Measurements from ENCODE around the gene ZNF837.
"Not testable (repeated sequence)": the region's sequence is repeated elsewhere in the genome, so short reads cannot be mapped to it uniquely, and the experiment has no call there.

The ZNF837 gene

GRCh38 chr19:58380662-58381459 lies at the start of gene ZNF837:
TSS of gene ZNF837 (minus strand) at chr19:58381030. CDS start at chr19:58369332, 11,698 bp downstream.
- DNase-seq = peak; percentile 99

GRCh38 chr19:58429745-58430144 lies 48.9 kb upstream of the ZNF837 start:
- DNase-seq = no peak

GRCh38 chr19:58428617-58429016 lies 47.8 kb upstream of the ZNF837 start:
- DNase-seq = no peak

- no peak for DNase-seq
These were observed 36.2 kb upstream of the ZNF837 start for GRCh38 chr19:58417071-58417470.

DNA sequence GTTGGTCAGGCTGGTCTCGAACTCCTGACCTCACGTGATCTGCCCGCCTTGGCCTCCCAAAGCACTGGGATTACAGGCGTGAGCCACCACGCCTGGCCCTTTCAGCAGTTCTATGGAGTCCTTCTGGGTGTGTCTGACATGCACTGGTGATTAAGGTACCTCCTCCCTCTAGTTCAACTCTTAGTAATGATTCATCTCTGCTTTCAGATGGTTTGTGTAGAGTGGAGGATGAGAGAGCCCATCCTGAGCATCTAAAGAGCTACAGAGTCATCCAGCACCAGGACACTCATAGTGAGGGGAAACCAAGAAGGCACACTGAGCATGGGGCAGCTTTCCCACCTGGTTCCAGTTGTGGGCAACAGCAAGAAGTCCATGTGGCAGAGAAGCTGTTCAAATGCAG lies 35.8 kb upstream of the ZNF837 start:
- DNase-seq = no peak

DNA sequence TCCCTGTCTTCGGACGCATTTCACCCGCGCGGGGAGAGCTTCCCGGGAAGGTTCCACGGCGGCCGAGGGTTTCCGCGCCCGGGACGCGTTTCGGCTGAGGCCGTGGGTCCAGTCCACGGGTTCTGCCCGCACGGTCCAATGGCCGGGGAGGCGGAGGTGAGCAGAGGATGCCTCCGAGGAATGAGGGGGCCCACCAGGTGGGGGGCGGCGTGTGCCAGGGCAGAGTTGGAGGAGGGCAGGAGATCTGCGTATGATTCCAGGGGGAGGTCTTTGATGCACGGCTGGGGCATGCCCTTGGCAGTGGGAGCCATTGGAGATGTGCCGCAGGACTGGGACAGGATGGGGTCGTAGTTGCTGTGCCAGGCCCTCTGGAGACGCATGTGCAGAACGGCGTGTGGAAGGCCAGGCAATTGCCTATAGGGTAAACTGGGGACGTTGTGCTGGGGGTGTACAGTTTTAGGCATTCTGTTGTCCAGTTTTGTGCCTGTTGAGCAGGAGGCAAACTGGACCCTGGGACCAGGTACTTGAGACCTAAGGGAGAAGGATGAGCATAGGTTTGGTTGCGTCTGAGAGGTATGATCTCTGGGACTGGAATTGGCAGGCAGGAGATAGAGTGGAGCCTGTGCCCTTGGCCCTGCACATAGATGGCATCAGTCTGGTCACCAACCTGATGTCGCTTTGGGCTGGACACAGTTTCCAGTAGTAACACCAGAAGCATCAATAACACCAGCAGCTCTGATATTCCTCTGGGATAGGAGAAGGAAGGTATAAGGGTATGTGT lies 28.4 kb upstream of the ZNF837 start:
- DNase-seq = peak; percentile 41

GRCh38 chr19:58408152-58409009 lies 27.6 kb upstream of the ZNF837 start, which contains the start of gene ZNF584:
TSS of gene ZNF584 (plus strand) at chr19:58408649. CDS start at chr19:58409148, 499 bp downstream.
- peak; percentile 98 for DNase-seq

DNA sequence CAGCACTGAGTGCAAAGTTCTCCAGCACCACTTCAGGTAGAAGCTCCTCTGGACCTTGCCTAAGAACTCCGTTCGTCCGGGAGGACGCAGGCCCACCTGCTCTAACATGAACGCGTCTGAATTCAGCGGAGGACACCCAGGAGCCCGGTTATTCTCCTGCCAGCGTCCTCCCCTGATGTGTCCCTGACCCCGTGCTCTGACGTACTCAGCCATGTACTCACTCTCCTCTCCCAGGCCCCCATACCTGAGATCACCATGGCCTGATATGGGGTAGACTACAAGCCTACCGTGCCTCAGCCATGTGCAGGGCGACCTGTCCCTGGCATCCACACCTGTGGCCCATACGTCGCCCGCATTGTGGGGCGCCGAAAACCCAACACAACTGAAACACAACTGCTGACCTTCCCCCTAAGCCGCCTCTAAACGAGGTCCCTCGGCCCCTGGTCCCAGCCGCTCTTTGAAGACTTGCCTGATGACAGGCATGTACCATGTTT lies 26.9 kb upstream of the ZNF837 start:
- DNase-seq = peak; percentile 33

DNA sequence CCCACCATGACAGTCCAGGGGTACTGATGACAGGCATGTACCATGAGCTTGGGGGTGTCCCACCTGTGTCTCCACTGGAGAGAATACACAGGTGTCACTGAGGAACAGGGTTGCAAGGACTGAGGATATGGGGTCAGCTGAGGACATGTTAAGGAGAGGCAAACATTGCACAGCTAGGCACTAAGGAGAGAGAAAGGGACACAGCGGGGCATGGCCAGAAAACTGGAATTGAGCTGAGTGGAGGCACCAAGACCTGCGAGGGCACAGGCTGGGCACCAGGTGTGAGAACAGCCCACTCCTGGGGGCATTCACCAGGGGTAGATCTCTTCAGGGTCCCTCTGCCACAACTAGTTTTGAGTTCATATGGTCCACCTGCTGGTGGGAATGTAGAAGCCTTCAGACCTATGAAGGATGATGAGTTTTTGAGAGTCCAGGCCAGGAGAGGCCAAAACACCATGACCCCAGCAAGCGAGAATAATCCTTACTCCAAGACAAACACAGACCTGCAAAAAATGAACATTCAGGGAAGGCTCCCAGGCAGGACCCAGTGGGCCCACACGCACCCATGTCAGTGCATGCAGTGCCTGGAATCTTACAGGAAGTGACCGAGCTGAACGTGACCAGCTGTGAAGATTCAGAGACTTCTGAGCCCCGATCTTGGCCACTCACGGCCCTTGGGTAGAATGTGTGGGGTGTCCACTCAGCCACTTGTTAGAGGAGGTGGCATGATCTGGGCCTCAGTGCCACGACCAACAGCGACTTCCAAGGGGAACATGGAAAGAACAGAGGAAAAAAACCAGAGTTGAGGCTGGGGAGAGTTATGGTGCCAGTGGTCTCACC lies 26.2 kb upstream of the ZNF837 start:
- DNase-seq = no peak

DNA sequence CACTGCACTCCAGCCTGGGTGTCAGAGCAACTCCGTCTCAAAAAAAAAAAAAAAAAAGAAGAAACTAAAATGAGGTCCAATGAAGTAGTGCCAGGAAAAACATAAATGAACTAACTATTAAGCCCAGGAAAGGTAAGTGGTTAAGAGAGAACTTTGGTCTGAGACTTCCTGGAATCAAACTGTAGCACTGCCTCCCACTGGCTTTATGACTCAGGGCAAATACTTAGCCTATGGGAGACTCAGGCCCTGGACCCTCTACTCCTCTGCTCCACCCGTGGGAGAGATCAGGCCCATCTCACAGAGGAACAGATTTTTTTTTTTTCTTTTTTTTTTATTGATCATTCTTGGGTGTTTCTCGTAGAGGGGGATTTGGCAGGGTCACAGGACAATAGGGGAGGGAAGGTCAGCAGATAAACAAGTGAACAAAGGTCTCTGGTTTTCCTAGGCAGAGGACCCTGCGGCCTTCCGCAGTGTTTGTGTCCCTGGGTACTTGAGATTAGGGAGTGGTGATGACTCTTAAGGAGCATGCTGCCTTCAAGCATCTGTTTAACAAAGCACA lies 23.2 kb upstream of the ZNF837 start:
- DNase-seq = not testable (repeated sequence)

DNA sequence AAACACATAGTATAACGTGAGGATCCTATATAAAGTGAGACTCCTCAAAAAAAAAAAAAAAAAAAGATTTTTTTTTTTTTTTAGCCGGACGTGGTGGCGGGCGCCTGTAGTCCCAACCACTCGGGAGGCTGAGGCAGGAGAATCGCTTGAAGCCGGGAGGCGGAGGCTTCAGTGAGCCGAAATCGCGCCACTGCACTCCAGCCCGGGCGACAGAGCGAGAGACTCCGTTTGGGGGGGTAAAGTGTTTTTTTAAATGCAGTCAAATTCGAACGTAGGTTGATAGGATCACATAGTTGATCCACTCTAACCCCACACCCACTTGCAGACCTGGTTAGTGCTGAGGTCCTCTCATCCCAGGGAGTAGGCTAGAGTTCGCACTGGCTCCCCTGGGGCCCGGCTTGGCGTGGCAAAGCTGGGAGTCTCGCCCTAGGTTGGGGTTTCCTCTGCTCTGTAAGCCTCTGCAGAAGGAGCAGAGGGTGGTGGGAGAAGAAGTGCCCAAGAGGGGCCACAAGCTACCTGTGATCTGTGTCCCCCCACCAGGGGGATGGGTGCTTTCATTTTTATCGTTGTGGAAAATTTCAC lies 21.1 kb upstream of the ZNF837 start:
- DNase-seq = no peak

GRCh38 chr19:58400916-58401839 lies 20.3 kb upstream of the ZNF837 start:
- DNase-seq = peak; percentile 99

- no peak for DNase-seq
These were observed 19.6 kb upstream of the ZNF837 start for GRCh38 chr19:58400316-58400915.

DNA sequence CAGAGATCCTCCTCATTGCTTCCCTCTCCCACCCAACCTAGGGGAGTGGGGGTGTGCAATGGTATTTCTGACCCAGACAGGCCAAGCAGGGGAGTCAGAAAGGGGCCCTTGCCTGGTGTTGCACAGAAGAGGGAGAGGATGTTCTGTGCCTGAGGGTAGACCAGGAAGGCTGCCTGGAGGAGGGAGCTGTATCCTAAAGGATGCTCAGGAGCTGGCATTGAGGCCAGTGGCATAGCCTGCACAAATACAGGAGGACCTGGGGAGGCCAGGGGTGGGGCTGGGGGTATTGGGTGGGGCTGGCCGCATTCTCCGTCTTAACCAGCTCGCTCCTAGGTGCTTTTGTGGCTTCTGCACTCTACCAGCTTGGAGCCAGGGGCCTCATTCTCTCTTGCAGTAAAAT lies 19.1 kb upstream of the ZNF837 start:
- no peak for DNase-seq

DNA sequence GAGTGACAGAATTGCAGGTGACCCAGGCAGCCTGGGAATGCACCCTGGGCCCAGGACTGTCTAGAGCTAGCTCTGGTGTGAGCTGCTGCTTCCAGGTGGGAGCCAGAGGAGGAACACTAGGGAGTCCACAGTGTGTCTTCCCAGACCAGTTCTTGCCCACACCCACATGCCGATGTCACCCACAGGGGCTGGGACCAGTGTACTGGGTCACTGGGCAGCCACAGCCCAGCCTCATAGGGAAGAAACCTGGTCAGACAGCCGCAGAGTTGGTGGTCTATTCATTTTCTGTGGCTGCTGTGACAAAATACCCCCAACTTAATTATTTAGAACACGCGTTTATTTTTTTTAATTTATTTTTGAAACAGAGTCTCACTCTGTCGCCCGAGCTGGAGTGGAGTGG lies 17.7 kb upstream of the ZNF837 start:
- no peak for DNase-seq

GRCh38 chr19:58398087-58398486 lies 17.3 kb upstream of the ZNF837 start:
- no peak for DNase-seq

GRCh38 chr19:58397533-58398037 lies 16.8 kb upstream of the ZNF837 start:
- no peak for DNase-seq

- DNase-seq = no peak
These were observed 16.1 kb upstream of the ZNF837 start for GRCh38 chr19:58396691-58397532.

Measured in right hindlimb (tissue), 1 donor.